GM18526 (cell line): ENCODE data around the gene CLEC16A.

Experiments
- POLR2A ChIP-seq: IDR thresholded peaks from 3 replicates; pipeline ENCODE4 v1.6.1; 2011; ENCODE audit not compliant: insufficient read length; ENCODE audit errors: extremely low read depth

CLEC16A gene

GRCh38 chr16:11171757-11172299 lies 227.5 kb downstream of the CLEC16A start:
- TF ChIP-seq POLR2A: no peak

DNA sequence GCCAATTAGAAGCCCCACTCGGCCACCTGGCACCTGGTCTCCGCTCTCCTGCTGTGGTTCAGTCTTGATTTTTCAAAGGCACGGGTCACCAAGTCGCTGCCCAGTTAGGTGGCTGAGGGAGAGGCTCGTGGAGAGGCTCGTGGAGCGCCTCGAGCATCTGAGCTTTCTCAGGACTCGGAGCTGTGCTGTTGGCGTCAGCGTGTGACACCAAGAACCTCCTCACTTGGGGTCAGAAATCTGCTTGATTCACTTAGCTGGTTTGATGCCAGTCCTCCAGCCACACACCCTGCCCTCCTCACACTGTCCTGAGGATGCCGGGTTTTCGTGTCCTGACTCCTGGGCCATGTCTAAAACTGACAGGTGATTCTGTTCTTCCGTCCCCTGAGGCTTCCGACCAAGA lies 229.1 kb downstream of the CLEC16A start:
- TF ChIP-seq POLR2A: no peak

- no peak for TF ChIP-seq POLR2A
These were observed 229.8 kb downstream of the CLEC16A start for GRCh38 chr16:11174141-11174540.

DNA sequence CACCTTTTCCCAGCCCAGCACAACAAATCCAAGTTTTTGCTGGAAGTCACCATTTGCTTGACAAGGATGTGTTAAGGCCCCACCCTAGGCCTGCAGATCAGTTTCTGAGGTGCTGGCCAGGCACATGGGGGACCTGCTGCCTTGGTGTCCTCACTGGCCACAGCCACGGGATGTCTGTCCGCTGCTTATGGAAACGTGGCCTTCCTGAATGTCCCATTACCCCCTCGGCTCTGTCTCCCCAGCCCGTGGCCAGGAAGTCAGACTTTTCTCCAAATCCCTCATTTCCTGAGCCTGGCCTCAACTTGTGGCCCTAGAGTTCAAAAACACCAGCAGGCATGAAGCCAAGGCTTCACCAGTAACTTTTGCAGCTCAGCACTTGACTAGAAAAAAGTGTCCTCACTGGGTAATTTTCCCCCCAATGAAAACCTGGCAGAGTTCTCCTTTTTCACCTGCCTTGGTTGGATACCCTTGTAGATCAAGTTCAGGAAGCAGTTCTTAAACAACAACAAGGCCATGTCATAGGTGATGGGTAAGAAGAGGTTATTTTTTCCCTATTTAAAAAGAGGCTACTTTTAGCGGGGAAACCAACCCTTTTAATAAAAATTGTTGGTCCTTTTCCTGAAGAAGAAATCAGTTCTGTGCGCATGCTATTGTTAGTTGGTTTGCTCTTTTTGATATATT lies 230.9 kb downstream of the CLEC16A start:
- no peak for TF ChIP-seq POLR2A

GRCh38 chr16:11175787-11176341 lies 231.5 kb downstream of the CLEC16A start:
- TF ChIP-seq POLR2A: no peak

GRCh38 chr16:11177578-11178160 lies 233.3 kb downstream of the CLEC16A start:
- TF ChIP-seq POLR2A: no peak

- no peak for TF ChIP-seq POLR2A
These were observed 234.1 kb downstream of the CLEC16A start for GRCh38 chr16:11178424-11178823.

- TF ChIP-seq POLR2A: no peak
These were observed 235.2 kb downstream of the CLEC16A start for GRCh38 chr16:11179574-11179973.

DNA sequence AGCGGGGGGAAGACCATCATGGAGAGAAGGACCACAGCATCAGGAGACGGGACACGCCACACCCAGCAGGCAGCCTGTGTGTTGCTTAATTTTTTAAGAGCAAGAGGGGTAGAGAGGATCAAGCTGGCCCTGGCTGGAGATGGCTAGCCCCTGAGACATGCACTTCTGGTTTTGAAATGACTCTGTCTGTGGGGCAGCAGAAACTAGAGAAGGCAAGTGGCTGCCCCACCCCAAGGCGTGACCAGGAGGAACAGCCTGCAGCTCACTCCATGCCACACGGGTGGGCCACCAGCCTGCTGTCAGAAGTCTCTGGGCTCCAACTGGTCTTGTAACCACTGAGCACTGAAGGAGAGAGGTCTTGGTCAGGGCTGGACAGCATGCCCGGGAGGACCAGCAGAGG lies 236.1 kb downstream of the CLEC16A start:
- no peak for TF ChIP-seq POLR2A

GRCh38 chr16:11181242-11181898 lies 237.0 kb downstream of the CLEC16A start:
- TF ChIP-seq POLR2A: no peak

- TF ChIP-seq POLR2A: no peak
These were observed 237.5 kb downstream of the CLEC16A start for GRCh38 chr16:11181899-11182279.

- TF ChIP-seq POLR2A: no peak
These were observed 238.0 kb downstream of the CLEC16A start for GRCh38 chr16:11182411-11182810.

- peak; percentile 35 for TF ChIP-seq POLR2A
These were observed 238.9 kb downstream of the CLEC16A start for GRCh38 chr16:11183035-11183812.

DNA sequence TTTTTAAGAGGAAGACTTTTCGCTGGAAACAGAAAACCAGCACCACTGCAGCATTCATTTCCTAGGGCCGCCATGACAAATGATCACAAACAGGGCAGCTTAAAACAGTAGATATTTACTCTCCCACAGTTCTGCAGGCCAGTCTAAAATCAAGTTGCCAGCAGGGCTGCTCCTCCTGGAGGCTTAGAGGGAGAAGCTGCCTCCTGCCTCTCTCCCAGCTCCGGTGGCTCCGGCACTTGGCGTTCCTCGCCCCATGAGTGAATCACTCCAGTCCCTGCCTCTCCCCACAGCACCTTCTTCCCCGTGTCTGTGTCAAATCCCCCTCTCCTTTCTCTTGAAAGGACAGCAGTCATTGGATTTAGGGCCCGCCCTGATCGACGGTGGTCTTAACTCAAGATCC lies 239.6 kb downstream of the CLEC16A start:
- TF ChIP-seq POLR2A: no peak

- no peak for TF ChIP-seq POLR2A
These were observed 243.2 kb downstream of the CLEC16A start for GRCh38 chr16:11187522-11188023.
